NCI-H2227 treated with DMSO at 0.1 percent for 48 hours (cell line): ENCODE results near the gene GTPBP4.
"Not testable (repeated sequence)": the region's sequence is repeated elsewhere in the genome, so short reads cannot be mapped to it uniquely, and the experiment has no call there.

ENCODE experiments used
- DNase-seq: peaks from one replicate; lab custom pipeline; 2025; lab: John Stamatoyannopoulos, UW

Gene GTPBP4

GRCh38 chr10:988667-989545 lies 672 bp downstream of the GTPBP4 start:
- no peak for DNase-seq

- no peak for DNase-seq
Measured at GRCh38 chr10:990808-991207, 2.6 kb downstream of the GTPBP4 start.

- DNase-seq = no peak
Measured at GRCh38 chr10:992467-992866, 4.2 kb downstream of the GTPBP4 start.

- DNase-seq = no peak
Measured at GRCh38 chr10:992871-993270, 4.6 kb downstream of the GTPBP4 start.

GRCh38 chr10:994836-995558 lies 6.8 kb downstream of the GTPBP4 start:
- no peak for DNase-seq

- DNase-seq = no peak
Measured at GRCh38 chr10:995559-995926, 7.3 kb downstream of the GTPBP4 start.

GRCh38 chr10:996031-996430 lies 7.8 kb downstream of the GTPBP4 start:
- no peak for DNase-seq

- DNase-seq = no peak
Measured at GRCh38 chr10:997266-998022, 9.2 kb downstream of the GTPBP4 start.

- DNase-seq = no peak
Measured at GRCh38 chr10:1002425-1003006, 14.3 kb downstream of the GTPBP4 start.

GRCh38 chr10:1003884-1004670 lies 15.8 kb downstream of the GTPBP4 start:
- no peak for DNase-seq

- no peak for DNase-seq
Measured at GRCh38 chr10:1006573-1006972, 18.3 kb downstream of the GTPBP4 start.

- no peak for DNase-seq
Measured at GRCh38 chr10:1007583-1007982, 19.3 kb downstream of the GTPBP4 start.

GRCh38 chr10:1009071-1009494 lies 20.8 kb downstream of the GTPBP4 start:
- DNase-seq = no peak

- DNase-seq = not testable (repeated sequence)
Measured at GRCh38 chr10:1009947-1010346, 21.7 kb downstream of the GTPBP4 start.

GRCh38 chr10:1010703-1011102 lies 22.5 kb downstream of the GTPBP4 start:
- DNase-seq = no peak

- DNase-seq = no peak
Measured at GRCh38 chr10:1011696-1012095, 23.5 kb downstream of the GTPBP4 start.

GRCh38 chr10:1015688-1016087 lies 27.5 kb downstream of the GTPBP4 start:
- no peak for DNase-seq

- no peak for DNase-seq
Measured at GRCh38 chr10:1019362-1019761, 31.1 kb downstream of the GTPBP4 start.

GRCh38 chr10:1020460-1020859 lies 32.2 kb downstream of the GTPBP4 start:
- no peak for DNase-seq

- no peak for DNase-seq
Measured at GRCh38 chr10:1020958-1021357, 32.7 kb downstream of the GTPBP4 start.

- DNase-seq = no peak
Measured at GRCh38 chr10:1022413-1022812, 34.2 kb downstream of the GTPBP4 start.
